Colonic mucosa (tissue), 4 donors: ENCODE data around the gene ARMC10. TPM values are rescaled to one million over a fixed set of nuclear protein-coding genes. Genes with fewer than 3 reads are reported as not detected.
A peak's percentile ranks its signal among the peaks of the same experiment; 100 is the strongest.
"Not testable (repeated sequence)": the region's sequence is repeated elsewhere in the genome, so short reads cannot be mapped to it uniquely, and the experiment has no call there.

Source experiments
- DNase-seq: peaks from one replicate; pipeline ENCODE4 v3.0.0-alpha.2; 2020
- H3K27ac ChIP-seq: fragments of 200-600 bp; one replicate; pipeline ENCODE4 v1.8.0; 2021
- H3K27me3 ChIP-seq: fragments of 200-600 bp; one replicate; pipeline ENCODE4 v1.8.0; 2021
- H3K36me3 ChIP-seq: fragments of 200-600 bp; one replicate; pipeline ENCODE4 v1.8.0; 2021
- H3K4me1 ChIP-seq: fragments of 200-600 bp; one replicate; pipeline ENCODE4 v1.8.0; 2021; ENCODE audit warnings: mild to moderate bottlenecking
- H3K4me3 ChIP-seq: fragments of 200-600 bp; one replicate; pipeline ENCODE4 v1.8.0; 2021
- H3K9ac ChIP-seq, 2 donors: one replicate each; pipeline ENCODE4 v1.7.0; 2013; ENCODE audit warnings: control low read depth in 2 of 2, low read depth in 2 of 2, low read length in 2 of 2
- H3K9me3 ChIP-seq: fragments of 200-600 bp; one replicate; pipeline ENCODE4 v1.8.0; 2021
- intact Hi-C: fragments of 100-400 bp; cut with DNase I; formaldehyde crosslinking; loops from one replicate; pipeline ENCODE4 v1.14.1; 2022
- total RNA-seq, 2 donors: library from RNA; stranded (reverse); fragmentation: NEBNext Ultra II Directional in 1 of 2; extraction: Animal tissue kit (Norgen Biotek cat#: 25700) in 1 of 2; gene quantifications; one replicate each; pipeline ENCODE4 v1.2.1, GENCODE V29; 2021
- TF ChIP-seq, protein P1 (sequence below): fragments of 200-600 bp; IDR thresholded peaks from one replicate; pipeline ENCODE4 v1.8.0; 2022; ENCODE audit warnings: antibody characterized with exemption, mild to moderate bottlenecking
- donor health status: healthy.
- donor health status: DM: no; HTN: no; CAD: no.
- donor health status: DM: no; HTN: no; CAD: no.

ARMC10 gene
- total RNA-seq: 10 to 100 TPM; 39.6 to 40.4 TPM

DNA sequence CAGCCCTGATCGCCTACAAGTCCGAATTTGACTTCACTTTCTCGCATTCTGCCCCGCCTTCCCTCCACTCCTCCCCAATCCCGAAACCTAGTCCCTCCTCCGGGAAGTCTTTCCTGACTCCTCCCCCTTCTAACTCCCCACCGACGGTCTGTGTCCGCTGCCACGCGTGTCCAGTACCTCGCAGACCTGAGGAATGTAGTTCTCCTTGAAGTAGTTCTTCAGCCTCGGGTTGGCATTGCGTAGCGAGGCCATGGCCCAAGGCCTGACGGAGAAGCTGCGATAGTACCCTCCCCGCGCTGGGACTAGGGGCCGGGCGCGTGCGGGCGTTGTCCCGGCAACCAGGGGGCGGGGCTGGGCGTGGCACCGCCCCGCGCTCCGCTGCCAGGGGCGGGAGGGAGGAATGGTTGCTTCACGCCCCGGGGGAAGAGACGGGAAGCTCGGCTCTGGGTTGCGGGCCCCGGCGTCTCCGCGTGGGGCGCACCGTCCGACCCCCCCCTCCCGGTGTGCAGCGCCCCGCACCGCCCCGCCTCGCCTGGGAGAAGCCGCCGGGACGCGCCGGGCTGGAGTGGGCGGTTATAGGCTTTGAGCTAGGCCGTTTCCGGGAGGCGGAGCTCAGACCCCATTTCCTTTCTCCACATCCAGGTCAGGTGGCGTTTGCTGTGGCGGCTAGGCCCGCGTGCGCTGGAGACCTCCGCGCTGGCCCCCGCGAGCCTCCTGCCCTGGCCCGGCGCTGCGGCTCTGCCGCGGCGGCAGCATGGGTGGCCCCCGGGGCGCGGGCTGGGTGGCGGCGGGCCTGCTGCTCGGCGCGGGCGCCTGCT is at the start of gene ARMC10, which contains the start of gene FBXL13:
TSS of gene ARMC10 (plus strand) at position 622 of the 818 bp plus-strand sequence. CDS start at position 755, 133 bp downstream.
TSS of gene FBXL13 (minus strand) at position 278 of the 818 bp plus-strand sequence.
- Histone ChIP-seq H3K27ac (peak within 1 kb of the TSS; percentile 91), H3K4me1 (peaks cover 9% of the 10 kb centered on the region), H3K9me3 (no peaks in the 10 kb centered on the region), H3K4me3 (peak within 1 kb of the TSS; percentile 74), H3K9ac (peak within 1 kb of the TSS; percentile 78 to 86), H3K27me3 (no peaks in the 10 kb centered on the region), H3K36me3 (no peaks in the 10 kb centered on the region)
- intact Hi-C loops: no loop called here
- peak; percentile 91 for DNase-seq
- TF ChIP-seq, protein P1, sequence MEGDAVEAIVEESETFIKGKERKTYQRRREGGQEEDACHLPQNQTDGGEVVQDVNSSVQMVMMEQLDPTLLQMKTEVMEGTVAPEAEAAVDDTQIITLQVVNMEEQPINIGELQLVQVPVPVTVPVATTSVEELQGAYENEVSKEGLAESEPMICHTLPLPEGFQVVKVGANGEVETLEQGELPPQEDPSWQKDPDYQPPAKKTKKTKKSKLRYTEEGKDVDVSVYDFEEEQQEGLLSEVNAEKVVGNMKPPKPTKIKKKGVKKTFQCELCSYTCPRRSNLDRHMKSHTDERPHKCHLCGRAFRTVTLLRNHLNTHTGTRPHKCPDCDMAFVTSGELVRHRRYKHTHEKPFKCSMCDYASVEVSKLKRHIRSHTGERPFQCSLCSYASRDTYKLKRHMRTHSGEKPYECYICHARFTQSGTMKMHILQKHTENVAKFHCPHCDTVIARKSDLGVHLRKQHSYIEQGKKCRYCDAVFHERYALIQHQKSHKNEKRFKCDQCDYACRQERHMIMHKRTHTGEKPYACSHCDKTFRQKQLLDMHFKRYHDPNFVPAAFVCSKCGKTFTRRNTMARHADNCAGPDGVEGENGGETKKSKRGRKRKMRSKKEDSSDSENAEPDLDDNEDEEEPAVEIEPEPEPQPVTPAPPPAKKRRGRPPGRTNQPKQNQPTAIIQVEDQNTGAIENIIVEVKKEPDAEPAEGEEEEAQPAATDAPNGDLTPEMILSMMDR: no peak

DNA sequence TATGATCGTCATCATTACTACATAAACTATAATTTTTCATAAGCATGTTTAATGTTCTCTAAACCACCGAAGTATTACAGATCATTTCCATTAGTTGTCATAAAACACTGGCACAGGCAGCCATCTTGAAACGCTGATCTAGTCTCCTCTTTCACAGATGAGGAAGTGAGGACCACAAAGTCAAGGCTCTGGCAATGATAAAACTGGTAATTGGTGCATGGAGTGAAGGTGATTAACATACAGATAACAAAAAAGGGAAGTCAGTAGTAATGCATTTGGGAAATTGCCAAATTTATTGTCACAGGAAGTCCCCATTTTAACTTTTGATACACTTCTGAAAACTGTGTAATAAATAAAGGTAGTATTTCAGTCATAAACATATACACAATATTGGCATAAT is 49.6 kb upstream of the ARMC10 start:
- Histone ChIP-seq H3K27me3 (no peaks in the 10 kb centered on the region), H3K9ac (no peak overlapping the region), H3K27ac (no peak overlapping the region), H3K4me3 (no peak overlapping the region), H3K9me3 (no peaks in the 10 kb centered on the region), H3K36me3 (no peaks in the 10 kb centered on the region), H3K4me1 (no peaks in the 10 kb centered on the region)
- TF ChIP-seq, protein P1: no peak
- intact Hi-C loops: no loop called here
- DNase-seq: no peak

DNA sequence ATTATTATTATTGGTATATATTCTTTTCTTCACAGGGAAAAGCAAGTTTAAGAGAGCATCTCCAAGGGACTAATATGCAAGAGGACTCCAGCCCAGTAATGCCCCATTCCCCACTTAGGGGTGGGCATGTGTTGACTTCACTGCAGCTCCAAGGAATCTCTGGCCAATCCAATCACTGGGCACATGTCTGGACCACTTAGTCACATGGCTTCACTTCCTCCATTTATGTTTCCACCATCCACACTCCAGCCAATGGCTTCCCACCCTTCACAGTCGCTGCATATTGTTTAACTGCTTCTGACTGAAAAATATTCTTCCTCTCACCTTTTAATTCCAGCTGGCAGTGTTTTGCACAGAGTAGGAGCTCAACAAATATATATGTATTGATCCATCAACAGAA is 43.9 kb upstream of the ARMC10 start:
- TF ChIP-seq, protein P1: no peak
- no peak overlapping the region for H3K4me3 ChIP-seq

DNA sequence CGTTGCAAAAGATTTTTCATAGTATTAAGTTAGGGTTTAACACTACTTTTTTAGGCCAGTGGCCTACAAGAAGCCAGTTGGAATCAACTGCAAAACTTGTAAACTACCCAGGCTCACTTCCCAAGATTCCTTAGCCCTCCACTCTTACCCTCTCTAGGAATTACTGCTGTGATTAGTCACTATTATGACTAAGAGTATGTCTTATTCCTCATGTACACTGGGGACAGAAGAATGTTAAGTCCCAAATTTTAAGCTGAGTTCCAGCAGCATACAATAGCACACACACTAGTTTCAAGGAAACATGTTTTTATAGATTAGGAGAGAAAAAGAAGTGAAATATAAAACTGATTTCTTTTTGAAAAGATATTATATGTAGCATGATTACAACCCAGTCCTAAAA is 43.2 kb upstream of the ARMC10 start:
- TF ChIP-seq, protein P1: no peak
- Histone ChIP-seq H3K9me3 (no peaks in the 10 kb centered on the region), H3K27ac (no peak overlapping the region), H3K36me3 (no peaks in the 10 kb centered on the region), H3K27me3 (no peaks in the 10 kb centered on the region), H3K4me1 (no peaks in the 10 kb centered on the region), H3K4me3 (no peak overlapping the region), H3K9ac (no peak overlapping the region)
- no peak for DNase-seq
- intact Hi-C loops: loop anchor here (10.0 kb wide), 1 partner anchor 157 kb away; no protein-coding TSS in a partner anchor

More for the DNA sequence above, 43.9 kb upstream of the ARMC10 start:
- DNase-seq: no peak
- H3K9ac ChIP-seq: no peak overlapping the region
- no peak overlapping the region for H3K27ac ChIP-seq
- no peaks in the 10 kb centered on the region for H3K9me3 ChIP-seq
- H3K27me3 ChIP-seq: no peaks in the 10 kb centered on the region
- intact Hi-C loops: loop anchor here (10.0 kb wide), 1 partner anchor 156 kb away; no protein-coding TSS in a partner anchor
- no peaks in the 10 kb centered on the region for H3K36me3 ChIP-seq
- H3K4me1 ChIP-seq: no peaks in the 10 kb centered on the region

DNA sequence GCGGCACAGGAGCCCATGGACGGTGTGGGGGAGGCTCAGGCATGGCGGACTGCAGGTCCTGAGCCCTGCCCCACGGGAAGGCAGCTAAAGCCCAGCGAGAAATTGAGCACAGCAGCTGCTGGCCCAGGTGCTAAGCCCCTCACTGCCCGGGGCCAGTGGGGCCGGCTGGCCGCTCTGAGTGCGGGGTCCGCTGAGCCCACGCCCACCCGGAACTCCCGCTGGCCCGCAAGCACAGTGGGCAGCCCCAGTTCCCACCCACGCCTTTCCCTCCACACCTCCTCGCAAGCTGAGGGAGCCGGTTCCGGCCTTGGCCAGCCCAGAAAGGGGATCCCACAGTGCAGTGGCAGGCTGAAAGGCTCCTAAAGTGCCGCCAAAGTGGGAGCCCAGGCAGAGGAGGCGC is 40.6 kb upstream of the ARMC10 start:
- H3K27me3 ChIP-seq, H3K36me3 ChIP-seq, H3K4me1 ChIP-seq, H3K9me3 ChIP-seq, H3K9ac ChIP-seq, DNase-seq, H3K27ac ChIP-seq, H3K4me3 ChIP-seq: not testable (repeated sequence)
- intact Hi-C loops: loop anchor here (10.0 kb wide), 1 partner anchor 160 kb away; no protein-coding TSS in a partner anchor

DNA sequence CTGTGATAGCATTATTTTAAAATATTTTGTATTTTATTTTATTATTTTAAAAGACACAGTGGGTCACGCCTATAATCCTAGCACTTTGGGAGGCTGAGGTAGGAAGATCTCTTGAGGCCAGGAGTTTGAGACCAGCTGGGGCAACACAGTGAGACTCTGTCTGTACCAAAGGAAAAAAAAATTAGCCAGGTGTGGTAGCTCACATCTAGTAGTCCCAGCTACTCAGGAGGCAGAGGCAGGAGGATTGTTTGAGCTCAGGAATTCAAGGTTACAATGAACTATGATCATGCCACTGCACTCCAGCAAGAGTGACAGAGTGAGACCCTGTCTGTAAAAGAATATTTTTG is 37.5 kb upstream of the ARMC10 start:
- no peak for DNase-seq
- no peak overlapping the region for H3K4me3 ChIP-seq
- no peaks in the 10 kb centered on the region for H3K4me1 ChIP-seq
- no peaks in the 10 kb centered on the region for H3K9me3 ChIP-seq
- H3K27me3 ChIP-seq: no peaks in the 10 kb centered on the region
- no peaks in the 10 kb centered on the region for H3K36me3 ChIP-seq
- intact Hi-C loops: loop anchor here (10.0 kb wide), 1 partner anchor 163 kb away; no protein-coding TSS in a partner anchor
- TF ChIP-seq, protein P1: no peak
- H3K27ac ChIP-seq: no peak overlapping the region
- H3K9ac ChIP-seq: no peak overlapping the region

DNA sequence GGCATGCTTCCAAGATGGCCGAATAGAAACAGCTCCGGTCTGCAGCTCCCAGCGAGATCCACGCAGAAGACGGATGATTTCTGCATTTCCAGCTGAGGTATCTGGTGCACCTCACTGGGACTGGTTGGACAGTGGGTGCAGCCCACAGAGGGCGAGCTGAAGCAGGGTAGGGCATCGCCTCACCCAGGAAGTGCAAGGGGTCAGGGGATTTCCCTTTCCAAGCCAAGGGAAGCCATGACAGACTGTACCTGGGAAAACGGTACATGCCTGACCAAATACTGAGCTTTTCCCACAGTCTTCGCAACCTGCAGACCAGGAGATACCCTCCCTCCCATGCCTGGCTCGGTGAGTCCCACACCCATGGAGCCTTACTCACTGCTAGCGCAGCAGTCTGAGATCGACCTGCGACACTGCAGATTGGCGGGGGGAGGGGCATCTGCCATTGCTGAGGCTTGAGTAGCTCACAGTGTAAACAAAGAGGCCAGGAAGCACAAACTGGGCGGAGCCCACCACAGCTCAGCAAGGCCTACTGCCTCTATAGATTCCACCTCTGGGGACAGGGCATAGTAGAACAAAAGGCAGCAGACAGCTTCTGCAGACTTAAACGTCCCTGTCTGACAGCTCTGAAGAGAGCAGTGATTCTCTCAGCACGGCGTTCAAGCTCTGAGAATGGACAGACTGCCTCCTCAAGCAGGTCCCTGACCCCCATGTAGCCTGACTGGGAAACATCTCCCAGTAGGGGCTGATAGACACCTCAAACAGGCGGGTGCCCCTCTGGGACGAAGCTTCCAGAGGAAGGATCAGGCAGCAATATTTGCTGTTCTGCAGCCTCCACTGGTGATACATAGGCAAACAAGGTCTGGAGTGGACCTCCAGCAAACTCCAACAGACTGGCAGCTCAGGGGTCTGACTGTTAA is 36.9 kb upstream of the ARMC10 start:
- H3K9ac ChIP-seq, H3K27ac ChIP-seq, H3K4me1 ChIP-seq, H3K9me3 ChIP-seq, H3K4me3 ChIP-seq, H3K27me3 ChIP-seq, H3K36me3 ChIP-seq: not testable (repeated sequence)
- DNase-seq: peak; percentile 19
- intact Hi-C loops: loop anchor here (10.0 kb wide), 1 partner anchor 163 kb away; no protein-coding TSS in a partner anchor

DNA sequence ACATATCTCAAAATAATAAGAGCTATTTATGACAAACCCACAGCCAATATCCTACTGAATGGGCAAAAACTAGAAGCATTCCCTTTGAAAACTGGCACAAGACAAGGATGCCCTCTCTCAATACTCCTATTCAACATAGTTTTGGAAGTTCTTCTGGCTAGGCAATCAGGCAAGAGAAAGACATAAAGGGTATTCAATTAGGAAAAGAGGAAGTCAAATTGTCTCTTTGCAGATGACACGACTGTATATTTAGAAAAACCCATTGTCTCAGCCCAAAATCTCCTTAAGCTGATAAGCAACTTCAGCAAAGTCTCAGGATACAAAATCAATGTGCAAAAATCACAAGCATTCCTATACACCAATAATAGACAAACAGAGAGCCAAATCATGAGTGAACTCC is 33.1 kb upstream of the ARMC10 start:
- intact Hi-C loops, H3K27ac ChIP-seq, H3K9me3 ChIP-seq, H3K9ac ChIP-seq, H3K36me3 ChIP-seq, H3K27me3 ChIP-seq, DNase-seq, H3K4me3 ChIP-seq, H3K4me1 ChIP-seq: not testable (repeated sequence)
